HG03139 (cell line): ENCODE data around the gene KAT2A.

Experiments
- ATAC-seq: cut with Tn5 transposase; IDR thresholded peaks from one replicate; pipeline ENCODE4 v1.9.1; 2021; ENCODE audit not compliant: unreplicated experiment

The KAT2A gene

DNA sequence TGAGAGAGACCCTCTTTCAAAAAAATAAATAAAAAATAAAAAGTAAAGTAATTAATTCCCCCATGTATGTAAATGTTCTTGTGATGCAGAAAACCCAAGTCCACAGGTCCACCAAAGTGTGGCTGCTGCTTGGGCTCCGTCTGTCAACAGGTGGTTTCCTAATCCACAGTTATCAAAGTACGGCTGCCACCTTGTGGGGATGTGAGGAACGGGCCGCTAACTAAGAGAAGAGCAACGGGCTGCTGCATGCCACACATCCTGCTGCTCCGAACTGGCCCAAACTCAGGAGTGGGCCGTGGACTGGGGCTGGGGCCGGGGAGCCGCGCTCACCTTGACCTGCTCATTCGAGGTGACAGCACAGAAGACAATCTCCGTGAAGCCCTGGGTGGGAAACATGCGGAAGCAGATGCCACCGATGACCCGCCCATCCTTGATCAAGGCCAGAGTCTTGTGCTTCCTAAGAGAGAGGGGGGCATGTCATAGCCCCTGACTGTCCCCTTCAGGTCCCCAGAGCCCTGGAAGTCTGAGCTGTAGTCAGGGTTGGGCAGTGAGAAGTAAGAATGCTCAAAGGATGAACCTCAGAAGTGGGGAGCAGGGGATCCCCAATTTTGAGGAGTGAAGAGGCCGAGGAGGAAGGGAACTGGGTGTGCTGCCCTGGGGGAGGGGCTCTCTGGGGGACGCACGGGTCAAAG is 4.3 kb downstream of the KAT2A start:
- no peak for ATAC-seq

GRCh38 chr17:42114118-42114517 is 7.0 kb downstream of the KAT2A start:
- no peak for ATAC-seq

DNA sequence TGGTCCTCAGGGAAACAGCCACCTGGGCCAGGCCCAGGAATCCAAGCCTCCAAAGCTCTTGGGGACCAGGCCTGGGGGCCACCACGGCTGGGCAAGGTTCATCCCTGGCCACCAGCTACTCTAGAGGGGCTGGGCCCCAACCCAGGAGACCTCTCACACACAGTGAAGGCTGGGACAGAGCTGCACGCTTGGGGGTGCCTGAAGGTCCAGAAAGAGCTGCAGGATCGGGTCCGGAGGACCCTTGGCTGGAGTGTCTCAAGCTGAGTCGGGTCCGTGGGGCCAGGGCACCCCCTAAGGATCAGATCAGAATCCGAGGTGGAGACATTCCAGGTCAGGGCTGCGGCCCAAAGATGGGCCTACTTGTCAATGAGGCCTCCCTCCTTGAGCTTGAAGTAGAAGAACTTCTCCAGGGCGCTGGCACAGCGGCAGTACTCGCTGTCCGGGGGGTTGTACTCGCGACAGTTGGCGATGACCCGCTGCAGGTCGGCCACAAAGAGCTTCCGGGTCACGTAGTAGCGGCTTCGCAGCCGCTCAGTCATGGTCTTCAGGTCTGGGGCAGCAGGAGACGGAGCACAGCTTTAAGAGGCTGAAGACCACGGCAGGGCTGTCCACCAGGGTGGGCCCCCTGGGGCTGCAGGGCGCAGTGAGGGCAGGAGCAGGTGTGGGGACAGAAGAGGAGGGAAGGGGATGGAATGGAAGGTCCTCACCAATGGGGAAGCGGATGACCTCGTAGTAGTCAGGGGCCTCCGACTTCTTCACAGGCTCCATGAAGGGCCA is 7.7 kb downstream of the KAT2A start:
- no peak for ATAC-seq

DNA sequence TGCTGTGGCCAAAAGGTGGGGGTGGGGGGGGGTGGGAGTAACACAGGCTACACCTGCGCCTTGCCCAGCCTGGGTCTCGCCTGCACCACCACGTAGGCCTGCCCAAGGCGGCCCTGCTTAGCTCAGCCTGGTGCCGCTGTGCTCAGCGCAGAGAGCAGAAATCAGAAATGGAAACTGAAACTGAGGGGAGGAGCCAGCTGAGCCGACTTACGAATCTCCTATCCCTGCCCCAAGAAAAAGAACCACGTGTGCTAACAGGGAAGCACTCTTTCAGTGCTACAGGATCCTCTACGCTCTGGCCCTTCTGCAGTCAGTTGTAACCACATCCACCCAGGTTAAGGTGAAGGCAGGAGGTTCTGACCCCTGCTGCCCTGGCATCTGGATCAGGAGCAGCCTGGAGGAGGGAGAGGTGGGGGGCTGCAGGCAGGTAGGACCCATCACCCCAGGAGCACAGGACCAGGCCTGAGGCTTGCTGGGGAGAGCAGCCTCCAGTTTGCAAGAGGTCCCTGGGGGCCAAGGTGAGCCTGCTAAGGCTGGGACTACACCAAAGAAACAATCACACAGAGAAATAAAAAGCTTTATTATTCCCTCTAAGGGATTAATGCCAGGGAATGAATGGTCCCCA is 8.5 kb downstream of the KAT2A start, which contains the start of gene DHX58:
Gene DHX58 (minus strand): TSS at position 163 of the 625 bp plus-strand sequence. CDS start 822 bp downstream, outside the sequence.
- ATAC-seq: peak; percentile 44

DNA sequence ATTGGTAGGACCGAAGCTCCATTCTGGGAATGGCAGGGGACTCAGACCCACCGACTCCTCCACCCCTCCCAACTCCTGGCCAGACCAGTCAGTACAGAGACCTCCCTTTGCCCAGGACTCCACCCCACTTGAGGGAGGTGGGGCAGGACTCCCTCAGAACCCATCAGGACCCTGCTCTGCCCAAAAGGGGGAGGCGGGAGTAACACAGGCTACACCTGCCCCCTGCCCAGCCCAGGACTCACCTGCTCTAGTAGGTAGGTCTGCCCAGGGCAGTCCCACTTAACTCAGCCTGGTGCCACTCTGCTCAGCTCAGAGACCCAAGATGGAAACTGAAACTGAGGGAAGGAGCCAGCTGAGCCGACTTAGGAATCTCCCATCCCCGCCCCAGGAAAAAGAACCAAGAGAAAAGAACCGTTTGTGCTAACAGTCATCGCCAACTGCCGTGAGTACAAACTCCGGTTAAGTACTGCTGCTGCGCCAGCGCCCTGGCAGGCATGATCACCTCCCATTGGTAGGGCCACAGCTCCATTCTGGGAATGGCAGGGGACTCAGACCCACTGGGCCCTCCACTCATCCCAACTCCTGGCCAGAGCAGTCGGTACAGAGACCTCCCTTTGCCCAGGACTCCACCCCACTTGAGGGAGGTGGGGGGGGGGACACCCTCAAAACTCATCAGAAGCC is 9.2 kb downstream of the KAT2A start:
- ATAC-seq: no peak

DNA sequence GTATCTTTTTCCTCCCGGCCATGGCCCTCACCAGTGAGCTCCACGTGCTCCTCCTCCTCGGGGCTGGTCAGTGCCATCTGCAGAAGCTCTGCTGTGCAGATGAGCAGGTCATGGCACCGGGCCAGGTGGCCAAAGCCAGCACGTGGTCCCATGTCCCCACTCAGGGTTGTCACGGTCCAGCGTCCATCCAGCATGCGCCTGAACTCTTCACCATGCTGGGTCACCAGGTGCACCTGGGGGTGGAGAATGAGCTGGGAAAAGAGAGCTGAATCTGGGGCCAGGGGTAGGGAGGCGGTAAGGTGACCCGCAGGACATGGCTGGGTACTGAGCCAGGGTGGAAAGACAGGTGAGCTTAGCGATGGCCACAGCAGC is 9.9 kb downstream of the KAT2A start:
- no peak for ATAC-seq

GRCh38 chr17:42110301-42111264 is 10.6 kb downstream of the KAT2A start:
- no peak for ATAC-seq

- ATAC-seq: no peak
Observed at GRCh38 chr17:42109086-42109485, 12.1 kb downstream of the KAT2A start.

DNA sequence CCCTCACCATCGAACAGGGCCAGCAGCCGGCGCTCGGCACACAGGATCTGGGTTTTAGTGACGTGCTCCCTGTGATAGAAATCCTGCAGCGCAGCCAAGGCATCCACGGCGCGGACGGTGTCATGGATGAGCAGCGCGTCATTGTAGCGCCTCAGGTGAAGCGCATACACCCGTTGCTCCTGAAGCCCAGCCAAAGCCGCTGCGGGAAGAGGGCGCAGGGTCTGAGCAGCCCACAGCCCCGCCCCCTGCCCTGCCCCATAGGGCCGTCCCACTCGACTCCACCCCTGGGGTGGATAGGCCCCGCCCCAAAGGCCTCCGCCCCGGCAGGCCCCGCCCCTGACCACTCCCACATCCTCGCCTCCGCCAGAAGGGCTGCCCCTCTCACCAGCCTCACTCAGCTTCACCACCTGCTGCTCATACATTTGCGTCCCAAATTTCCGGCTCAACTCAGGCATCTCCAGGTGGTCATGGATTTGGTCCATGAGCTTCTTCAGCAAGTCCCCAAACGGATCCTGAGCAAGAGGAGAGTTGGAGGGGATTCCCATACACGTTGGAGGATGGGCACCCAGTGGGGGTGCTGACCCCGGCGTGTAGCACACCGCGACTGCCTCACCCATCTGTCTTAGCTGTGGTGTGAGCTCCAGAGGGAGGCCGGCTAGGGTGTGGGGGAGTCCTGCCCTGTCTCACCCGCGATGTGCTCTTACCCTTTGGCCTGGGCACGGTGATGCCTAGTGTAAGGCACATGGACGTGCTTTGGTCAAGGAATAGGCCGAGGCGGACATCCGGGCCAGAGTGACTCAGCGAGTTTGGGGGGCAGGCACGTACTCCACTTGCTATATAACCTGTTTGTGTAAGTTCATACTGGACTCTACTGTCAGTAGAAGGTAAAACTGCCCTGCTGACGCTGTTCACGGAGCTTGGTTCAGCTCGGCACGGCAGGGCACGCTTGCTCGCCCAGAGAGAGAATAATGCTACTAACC is 13.3 kb downstream of the KAT2A start:
- peak; percentile 66 for ATAC-seq

DNA sequence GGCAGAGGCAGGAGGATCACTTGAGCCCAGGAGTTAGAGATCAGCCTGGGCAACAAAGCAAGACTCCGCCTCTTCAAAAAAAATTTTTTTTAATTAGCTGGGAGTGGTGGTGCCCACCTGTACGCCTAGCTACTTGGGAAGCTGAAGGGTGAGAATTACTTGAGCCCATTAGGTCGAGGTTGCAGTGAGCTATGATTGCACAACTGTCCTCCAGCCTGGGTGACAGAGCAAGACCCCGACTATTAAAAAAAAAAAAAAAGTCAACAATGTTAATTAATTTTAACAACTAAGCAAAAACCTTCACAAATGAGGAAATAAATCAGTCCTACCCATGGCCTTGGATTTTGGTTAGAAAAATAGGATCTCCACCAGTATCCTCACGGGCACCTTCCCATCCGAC is 14.0 kb downstream of the KAT2A start:
- no peak for ATAC-seq

- no peak for ATAC-seq
Observed at GRCh38 chr17:42106009-42106408, 15.2 kb downstream of the KAT2A start.

GRCh38 chr17:42104264-42104663 is 16.9 kb downstream of the KAT2A start:
- ATAC-seq: no peak

DNA sequence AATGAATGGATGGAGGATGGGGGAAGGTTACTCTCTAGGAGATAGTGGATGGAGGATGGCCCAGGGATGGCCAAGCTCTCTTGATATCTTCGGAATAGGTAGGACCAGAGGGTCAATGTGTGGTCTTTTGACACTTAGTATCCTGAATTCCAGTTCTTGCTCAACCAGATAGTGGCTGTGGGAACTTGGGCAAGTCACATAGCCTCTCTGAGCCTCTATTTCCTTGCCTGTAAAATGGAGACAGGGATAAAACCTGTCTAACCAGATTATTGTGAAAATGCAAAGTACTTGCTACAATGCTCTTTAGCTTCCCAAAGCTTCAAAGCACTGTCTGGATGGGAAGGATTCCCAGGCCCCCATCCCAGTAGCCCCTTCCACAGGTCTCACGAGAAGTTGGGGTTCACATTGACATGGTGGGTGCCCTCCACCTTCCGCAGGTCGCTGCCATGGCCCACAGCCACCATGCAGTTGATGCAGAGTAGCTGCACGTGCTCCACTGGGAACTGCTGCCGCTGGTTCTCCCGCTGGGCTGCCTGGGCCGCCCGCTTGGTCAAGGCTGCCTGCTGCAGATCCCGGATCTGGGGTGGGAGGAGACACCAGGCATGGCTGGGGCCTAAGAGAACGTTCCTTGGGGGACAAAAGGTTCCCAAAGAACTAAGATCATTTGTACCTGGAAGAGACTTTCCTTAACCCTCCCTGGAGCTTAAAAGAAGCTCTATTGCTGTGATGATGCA is 17.8 kb downstream of the KAT2A start:
- ATAC-seq: no peak

- no peak for ATAC-seq
Observed at GRCh38 chr17:42101513-42102292, 19.5 kb downstream of the KAT2A start.

DNA sequence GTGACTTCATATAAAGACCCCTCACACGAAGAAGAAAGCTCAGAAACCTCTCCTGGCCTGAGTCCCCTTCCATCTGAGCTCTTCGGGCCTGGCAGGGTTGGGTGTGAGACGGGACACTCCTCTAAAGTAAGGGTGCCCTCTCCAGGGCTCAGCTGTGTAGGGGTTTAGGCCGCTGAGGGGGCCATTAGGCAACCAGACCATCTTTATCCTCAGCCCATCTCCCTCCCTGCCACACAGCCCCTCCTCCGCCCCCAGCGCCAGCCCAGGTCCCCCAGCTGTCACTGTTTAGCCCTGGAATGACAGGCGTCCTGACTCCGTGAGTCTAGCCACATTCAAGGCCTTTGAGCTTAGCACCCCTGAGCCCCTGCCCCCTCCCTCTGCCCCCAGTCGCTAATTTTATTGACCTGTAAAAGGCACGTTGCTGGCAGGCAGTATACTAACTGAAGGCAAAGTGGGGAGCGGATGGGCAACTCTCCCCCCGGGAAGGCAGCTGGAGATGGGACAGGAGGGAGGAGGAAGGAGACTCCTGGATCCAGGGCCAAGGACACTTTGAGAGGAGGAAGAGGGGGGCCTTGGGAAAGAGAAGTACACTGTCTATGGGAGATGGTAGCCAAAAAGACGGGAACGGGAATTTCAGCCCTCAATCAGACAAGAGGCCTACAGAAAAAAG is 22.3 kb downstream of the KAT2A start:
- ATAC-seq: no peak

DNA sequence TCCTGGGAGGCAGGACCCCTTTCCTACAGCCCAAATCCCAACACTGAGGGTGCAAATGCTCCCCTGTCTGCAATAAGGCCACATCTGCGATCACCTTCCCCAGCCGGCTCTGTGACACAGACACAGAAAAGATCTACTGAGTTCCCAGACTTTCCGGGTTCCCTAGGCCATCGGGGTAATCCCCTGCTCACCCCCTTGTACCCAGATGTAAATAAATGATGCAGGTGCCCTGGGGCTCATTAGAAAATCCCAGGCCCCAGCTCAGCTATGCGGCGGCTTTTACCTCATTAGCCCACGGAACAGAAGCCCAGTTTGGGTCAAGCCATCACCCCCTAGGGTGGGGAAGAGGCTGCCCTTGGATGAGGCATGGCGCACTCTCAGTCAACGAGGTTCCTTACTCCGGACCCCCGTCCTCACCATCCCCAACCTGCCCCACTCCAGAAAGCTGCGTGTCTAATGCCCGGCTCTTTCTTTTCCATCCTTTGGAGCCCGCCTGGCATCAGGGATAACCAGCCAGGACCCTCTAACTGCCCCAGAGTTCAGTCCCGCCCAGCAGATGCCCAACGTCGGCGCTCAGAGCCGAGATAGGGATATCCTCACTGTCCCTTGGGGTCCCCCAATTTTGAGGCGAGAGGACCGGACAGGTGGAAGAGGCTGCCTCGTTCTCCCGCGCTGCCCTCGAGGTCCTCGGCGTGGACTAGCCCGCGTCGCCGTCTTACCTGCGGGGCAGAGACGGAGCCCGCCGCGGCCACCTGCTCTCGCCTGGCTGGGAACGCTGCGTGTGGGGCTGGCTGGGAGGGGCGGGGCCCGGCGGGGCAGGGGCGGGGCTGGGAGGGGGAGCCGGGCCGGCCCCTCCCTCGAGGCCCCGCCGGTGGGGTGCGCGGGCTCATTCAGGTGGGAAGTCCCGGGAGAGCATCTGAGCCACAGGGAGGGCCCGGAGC is 23.2 kb downstream of the KAT2A start, which contains the start of gene ZNF385C:
Gene ZNF385C (minus strand): TSS at position 783 of the 941 bp plus-strand sequence. CDS start 35,417 bp downstream, outside the sequence.
- ATAC-seq: no peak
